Esophagus squamous epithelium (tissue), 5 donors: Measurements from ENCODE around the gene ATXN1. TPM values are rescaled to one million over a fixed set of nuclear protein-coding genes. Genes with fewer than 3 reads are reported as not detected.

Experiments
- DNase-seq: peaks from one replicate; lab custom pipeline; 2025; lab: John Stamatoyannopoulos, UW
- H3K27ac ChIP-seq, 4 donors: fragments of 200-600 bp; sonication (generic); one replicate each; pipeline ENCODE4 v1.5.1; 2016 to 2019; ENCODE audit warnings: mild to moderate bottlenecking in 1 of 4
- H3K27me3 ChIP-seq, 4 donors: fragments of 200-600 bp; sonication (generic); 1 replicate in 3 of 4; 2 replicates in 1 of 4; pipeline versions ENCODE4 v1.5.1 to v1.6.0; 2017 to 2021; ENCODE audit warnings: antibody characterized with exemption in 1 of 4
- H3K36me3 ChIP-seq, 3 donors: fragments of 200-600 bp; sonication (generic); one replicate each; pipeline ENCODE4 v1.5.1; 2016 to 2019
- H3K4me1 ChIP-seq, 3 donors: fragments of 200-600 bp; sonication (generic); one replicate each; pipeline ENCODE4 v1.5.1; 2017 to 2019
- H3K4me3 ChIP-seq, 4 donors: fragments of 200-600 bp; sonication (generic); 1 replicate in 3 of 4; 2 replicates in 1 of 4; pipeline ENCODE4 v1.5.1; 2016 to 2019; ENCODE audit warnings: mild to moderate bottlenecking in 2 of 4, moderate library complexity in 1 of 4
- H3K9me3 ChIP-seq, 3 donors: fragments of 200-600 bp; sonication (generic); one replicate each; pipeline ENCODE4 v1.5.1; 2016 to 2019
- POLR2A ChIP-seq, 4 donors: fragments of 450-650 bp; IDR thresholded peaks; one replicate each; pipeline ENCODE4 v1.6.1; 2017; ENCODE audit warnings: antibody characterized with exemption in 4 of 4, mild to moderate bottlenecking in 4 of 4, moderate library complexity in 3 of 4
- WGBS, 2 donors: methylation state at CpG; one replicate each; pipeline ENCODE4 v1.1.5; 2018; 5-methylcytosine and 5-hydroxymethylcytosine counted together
- intact Hi-C: fragments of 100-400 bp; cut with DNase I; formaldehyde crosslinking; loops from one replicate; pipeline ENCODE4 v1.15.0; 2022
- total RNA-seq, 4 donors: library from RNA; depleted of rRNA; stranded (reverse); fragments of >200 nt; gene quantifications; one replicate each; pipeline ENCODE4 v1.1.0, GENCODE V29; 2016
- TF ChIP-seq, protein P1 (sequence below), 6 experiments: fragments of 450-650 bp in 4 of 6; fragments of 200-600 bp in 2 of 6; sonication (generic) in 2 of 6; IDR thresholded peaks; one replicate each; pipeline ENCODE4 v1.5.1; 2016 to 2019; ENCODE audit warnings: antibody characterized with exemption in 6 of 6, mild to moderate bottlenecking in 4 of 6, moderate library complexity in 4 of 6
- donor health status: DM: yes; HTN: yes; CAD: no.

Gene ATXN1
- total RNA-seq, 4 donors from 2014 or later = 17.5 to 50.5 (median 28.5) TPM

DNA sequence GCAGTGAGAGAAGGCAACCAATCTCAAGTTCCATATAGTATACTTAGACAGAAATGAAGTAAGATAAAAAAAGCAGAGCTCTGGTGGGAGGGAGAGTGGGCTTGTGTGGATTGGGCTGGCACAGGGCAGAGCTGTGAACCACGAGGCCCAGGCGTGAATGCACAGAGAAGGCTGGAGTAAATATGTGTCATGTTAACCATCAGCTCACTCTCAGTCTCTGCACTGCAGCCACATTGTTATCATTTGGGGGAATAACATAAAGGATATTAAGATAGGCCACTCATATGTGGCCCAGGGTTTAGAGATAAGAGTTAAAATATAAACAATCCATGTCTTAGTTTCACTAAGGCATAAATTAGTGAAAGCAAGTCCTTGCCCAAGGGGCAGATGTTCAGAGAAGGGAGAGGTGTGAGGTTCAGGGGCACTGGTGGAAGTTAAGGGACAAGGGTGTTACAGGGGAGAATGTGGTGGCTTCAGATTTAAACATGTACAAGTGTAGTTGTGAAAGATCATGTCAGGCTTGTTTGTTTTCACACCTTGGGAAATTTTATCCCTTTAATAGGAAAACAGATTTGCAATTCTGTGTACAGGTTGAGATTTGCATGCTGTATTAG lies 508.5 kb downstream of the ATXN1 start:
- no peaks in the 10 kb centered on the region for H3K9me3 ChIP-seq
- peaks cover 0 to 6% (median 0%) of the 10 kb centered on the region in 3 donors for H3K4me1 ChIP-seq
- no peak overlapping the region for H3K27ac ChIP-seq
- H3K36me3 ChIP-seq = peaks cover 0 to under 1% (median under 1%) of the 10 kb centered on the region in 3 donors
- DNase-seq = no peak
- WGBS, 2 donors = 66 to 84% methylated on average over 2 of the region's 2 CpGs
- no peaks in the 10 kb centered on the region for H3K27me3 ChIP-seq
- H3K4me3 ChIP-seq = no peak overlapping the region
- no peak for TF ChIP-seq POLR2A (IDR thresholded peaks at IDR 0.05)
- TF ChIP-seq, protein P1, sequence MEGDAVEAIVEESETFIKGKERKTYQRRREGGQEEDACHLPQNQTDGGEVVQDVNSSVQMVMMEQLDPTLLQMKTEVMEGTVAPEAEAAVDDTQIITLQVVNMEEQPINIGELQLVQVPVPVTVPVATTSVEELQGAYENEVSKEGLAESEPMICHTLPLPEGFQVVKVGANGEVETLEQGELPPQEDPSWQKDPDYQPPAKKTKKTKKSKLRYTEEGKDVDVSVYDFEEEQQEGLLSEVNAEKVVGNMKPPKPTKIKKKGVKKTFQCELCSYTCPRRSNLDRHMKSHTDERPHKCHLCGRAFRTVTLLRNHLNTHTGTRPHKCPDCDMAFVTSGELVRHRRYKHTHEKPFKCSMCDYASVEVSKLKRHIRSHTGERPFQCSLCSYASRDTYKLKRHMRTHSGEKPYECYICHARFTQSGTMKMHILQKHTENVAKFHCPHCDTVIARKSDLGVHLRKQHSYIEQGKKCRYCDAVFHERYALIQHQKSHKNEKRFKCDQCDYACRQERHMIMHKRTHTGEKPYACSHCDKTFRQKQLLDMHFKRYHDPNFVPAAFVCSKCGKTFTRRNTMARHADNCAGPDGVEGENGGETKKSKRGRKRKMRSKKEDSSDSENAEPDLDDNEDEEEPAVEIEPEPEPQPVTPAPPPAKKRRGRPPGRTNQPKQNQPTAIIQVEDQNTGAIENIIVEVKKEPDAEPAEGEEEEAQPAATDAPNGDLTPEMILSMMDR (IDR thresholded peaks at IDR 0.05) = no peak
- intact Hi-C loops = no loop called here

GRCh38 chr6:16251706-16252105 lies 509.6 kb downstream of the ATXN1 start:
- Histone ChIP-seq H3K9me3 (no peaks in the 10 kb centered on the region), H3K4me3 (no peak overlapping the region), H3K27me3 (no peaks in the 10 kb centered on the region), H3K4me1 (peaks cover 0 to 6% (median 0%) of the 10 kb centered on the region in 3 donors), H3K36me3 (peaks cover 0 to 9% (median 6%) of the 10 kb centered on the region in 3 donors), H3K27ac (no peak overlapping the region)
- intact Hi-C loops = no loop called here
- no peak for TF ChIP-seq POLR2A (IDR thresholded peaks at IDR 0.05)
- TF ChIP-seq, protein P1 (IDR thresholded peaks at IDR 0.05) = no peak
- no peak for DNase-seq
- 72 to 74% methylated on average over 2 of the region's 2 CpGs for WGBS, 2 donors

- H3K9me3 ChIP-seq = no peaks in the 10 kb centered on the region
- no peaks in the 10 kb centered on the region for H3K27me3 ChIP-seq
- DNase-seq = no peak
- H3K36me3 ChIP-seq = peaks cover 0 to 9% (median 6%) of the 10 kb centered on the region in 3 donors
- intact Hi-C loops = no loop called here
- no peak overlapping the region for H3K4me3 ChIP-seq
- whole genome bisulfite sequencing, 2 donors = 50 to 67% methylated on average over 1 of the region's 1 CpG
- peaks cover 0 to 13% (median 0%) of the 10 kb centered on the region in 3 donors for H3K4me1 ChIP-seq
- no peak overlapping the region for H3K27ac ChIP-seq
- TF ChIP-seq POLR2A (IDR thresholded peaks at IDR 0.05) = no peak
- TF ChIP-seq, protein P1 (IDR thresholded peaks at IDR 0.05) = no peak
Measured at GRCh38 chr6:16249971-16250370, 511.3 kb downstream of the ATXN1 start.
